IPS DF 19.7 (cell line): ENCODE data around the gene GPC1.

Source experiments
- DNase-seq: peaks from one replicate; pipeline ENCODE4 v3.0.0-alpha.2; 2013; ENCODE audit warnings: low read depth, low spot score

Gene GPC1

GRCh38 chr2:240456447-240457222, 21.2 kb downstream of the GPC1 start:
- no peak for DNase-seq

GRCh38 chr2:240457223-240458043, 22.0 kb downstream of the GPC1 start:
- peak; percentile 56 for DNase-seq

- DNase-seq, result no peak
These were observed 22.8 kb downstream of the GPC1 start for GRCh38 chr2:240458044-240458899.

- DNase-seq, result no peak
These were observed 23.5 kb downstream of the GPC1 start for GRCh38 chr2:240458900-240459391.

- no peak for DNase-seq
These were observed 24.2 kb downstream of the GPC1 start for GRCh38 chr2:240459401-240460252.

- DNase-seq, result no peak
These were observed 24.8 kb downstream of the GPC1 start for GRCh38 chr2:240460253-240460711.

GRCh38 chr2:240460781-240461431, 25.4 kb downstream of the GPC1 start:
- no peak for DNase-seq

- DNase-seq, result no peak
These were observed 26.1 kb downstream of the GPC1 start for GRCh38 chr2:240461471-240462072.

GRCh38 chr2:240462073-240462706, 26.7 kb downstream of the GPC1 start:
- no peak for DNase-seq

GRCh38 chr2:240462707-240463273, 27.3 kb downstream of the GPC1 start:
- no peak for DNase-seq

GRCh38 chr2:240463274-240463865, 27.9 kb downstream of the GPC1 start:
- no peak for DNase-seq

- no peak for DNase-seq
These were observed 28.5 kb downstream of the GPC1 start for GRCh38 chr2:240463866-240464481.

- no peak for DNase-seq
These were observed 29.2 kb downstream of the GPC1 start for GRCh38 chr2:240464514-240465241.

- no peak for DNase-seq
These were observed 29.9 kb downstream of the GPC1 start for GRCh38 chr2:240465268-240465764.

- no peak for DNase-seq
These were observed 30.5 kb downstream of the GPC1 start for GRCh38 chr2:240465765-240466578.

- no peak for DNase-seq
These were observed 31.2 kb downstream of the GPC1 start for GRCh38 chr2:240466579-240467148.
